ENCODE results near the gene RSPH6A.

DNA sequence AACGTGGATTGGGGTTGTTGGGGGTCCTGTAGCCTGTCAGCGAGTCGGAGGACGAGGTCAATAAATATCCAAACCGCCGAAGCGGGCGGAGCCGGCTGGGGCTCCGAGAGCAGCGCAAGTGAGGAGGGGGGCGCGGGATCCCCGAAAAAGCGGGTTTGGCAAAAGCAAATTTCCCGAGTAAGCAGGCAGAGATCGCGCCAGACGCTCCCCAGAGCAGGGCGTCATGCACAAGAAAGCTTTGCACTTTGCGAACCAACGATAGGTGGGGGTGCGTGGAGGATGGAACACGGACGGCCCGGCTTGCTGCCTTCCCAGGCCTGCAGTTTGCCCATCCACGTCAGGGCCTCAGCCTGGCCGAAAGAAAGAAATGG lies 45.3 kb downstream of the RSPH6A start:
- TF ChIP-seq, protein P1, sequence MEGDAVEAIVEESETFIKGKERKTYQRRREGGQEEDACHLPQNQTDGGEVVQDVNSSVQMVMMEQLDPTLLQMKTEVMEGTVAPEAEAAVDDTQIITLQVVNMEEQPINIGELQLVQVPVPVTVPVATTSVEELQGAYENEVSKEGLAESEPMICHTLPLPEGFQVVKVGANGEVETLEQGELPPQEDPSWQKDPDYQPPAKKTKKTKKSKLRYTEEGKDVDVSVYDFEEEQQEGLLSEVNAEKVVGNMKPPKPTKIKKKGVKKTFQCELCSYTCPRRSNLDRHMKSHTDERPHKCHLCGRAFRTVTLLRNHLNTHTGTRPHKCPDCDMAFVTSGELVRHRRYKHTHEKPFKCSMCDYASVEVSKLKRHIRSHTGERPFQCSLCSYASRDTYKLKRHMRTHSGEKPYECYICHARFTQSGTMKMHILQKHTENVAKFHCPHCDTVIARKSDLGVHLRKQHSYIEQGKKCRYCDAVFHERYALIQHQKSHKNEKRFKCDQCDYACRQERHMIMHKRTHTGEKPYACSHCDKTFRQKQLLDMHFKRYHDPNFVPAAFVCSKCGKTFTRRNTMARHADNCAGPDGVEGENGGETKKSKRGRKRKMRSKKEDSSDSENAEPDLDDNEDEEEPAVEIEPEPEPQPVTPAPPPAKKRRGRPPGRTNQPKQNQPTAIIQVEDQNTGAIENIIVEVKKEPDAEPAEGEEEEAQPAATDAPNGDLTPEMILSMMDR (IDR thresholded peaks at IDR 0.05) = no peak
- no peak for TF ChIP-seq POLR2A (IDR thresholded peaks at IDR 0.05)
